Caco-2 (cell line): ENCODE data around the gene LMF1. TPM values are rescaled to one million over a fixed set of nuclear protein-coding genes. Genes with fewer than 3 reads are reported as not detected.

Experiments
- BruUV-seq: library from RNA; stranded (reverse); fragments of 400-500 nt; replicated peaks from 2 replicates; lab custom pipeline; 2021; lab: Mats Ljungman, UMichigan
- CTCF ChIA-PET: fragments of 300-600 bp; sonication (Branson Sonifier 250); formaldehyde crosslinking; loops from one replicate; lab custom pipeline; 2022; ENCODE audit warnings: antibody characterized with exemption; lab: Charles Lee
- POLR2A ChIA-PET: fragments of 300-600 bp; sonication (Branson Sonifier 250); formaldehyde crosslinking; loops from one replicate; lab custom pipeline; 2022; ENCODE audit warnings: antibody characterized with exemption; lab: Charles Lee
- DNase-seq, 2 experiments: peaks; one replicate each; pipeline versions ENCODE4 v3.0.0 to v3.0.0-alpha.2; 2020 to 2022
- H3K27me3 ChIP-seq: replicated peaks from 2 replicates; pipeline ENCODE4 v1.6.0; 2011; ENCODE audit warnings: low read length; ENCODE audit not compliant: control insufficient read depth, insufficient read depth
- H3K36me3 ChIP-seq: 2 replicates; pipeline ENCODE4 v1.5.1; 2011; ENCODE audit warnings: low read length; ENCODE audit not compliant: control insufficient read depth, insufficient read depth
- H3K4me1 ChIP-seq: fragments of 250-450 bp; sonication (Bioruptor Pico); 2 replicates; pipeline ENCODE4 v1.5.1; 2020; ENCODE audit warnings: mild to moderate bottlenecking
- H3K4me3 ChIP-seq: 2 replicates; pipeline ENCODE4 v1.5.1; 2011; ENCODE audit warnings: low read depth, mild to moderate bottlenecking, control low read depth, low read length
- H3K9me3 ChIP-seq: fragments of 250-450 bp; sonication (Bioruptor Pico); 2 replicates; pipeline ENCODE4 v1.5.1; 2020; ENCODE audit warnings: mild to moderate bottlenecking, moderate library complexity
- H3K27ac Mint-ChIP-seq: one replicate; pipeline ENCODE4 v1.8.0; 2022; ENCODE audit warnings: mixed read lengths; ENCODE audit not compliant: unreplicated experiment
- H3K27me3 Mint-ChIP-seq: one replicate; pipeline ENCODE4 v1.8.0; 2022; ENCODE audit warnings: mixed read lengths; ENCODE audit not compliant: insufficient read depth, unreplicated experiment
- H3K36me3 Mint-ChIP-seq: one replicate; pipeline ENCODE4 v1.8.0; 2022; ENCODE audit warnings: mild to moderate bottlenecking, mixed read lengths; ENCODE audit not compliant: insufficient read depth, unreplicated experiment
- H3K4me1 Mint-ChIP-seq: one replicate; pipeline ENCODE4 v1.8.0; 2022; ENCODE audit warnings: low read depth, mixed read lengths; ENCODE audit not compliant: unreplicated experiment
- H3K4me3 Mint-ChIP-seq: one replicate; pipeline ENCODE4 v1.8.0; 2022; ENCODE audit warnings: mild to moderate bottlenecking, moderate library complexity, mixed read lengths; ENCODE audit not compliant: unreplicated experiment
- H3K9me3 Mint-ChIP-seq: one replicate; pipeline ENCODE4 v1.8.0; 2022; ENCODE audit warnings: mixed read lengths; ENCODE audit not compliant: unreplicated experiment
- intact Hi-C: fragments of 100-400 bp; cut with micrococcal nuclease; formaldehyde crosslinking; loops from one replicate; pipeline ENCODE4 v1.10.0; 2022; ENCODE audit not compliant: unreplicated experiment
- total RNA-seq: library from RNA; stranded (reverse); gene quantifications from 2 replicates; pipeline ENCODE4 v1.2.3, GENCODE V29; 2022
- TF ChIP-seq, protein P1 (sequence below), 2 experiments: fragments of 200-600 bp in 1 of 2; IDR thresholded peaks; 1 replicate in 1 of 2; 2 replicates in 1 of 2; pipeline versions ENCODE4 v1.5.1 to v1.8.0; 2011 to 2022; ENCODE audit warnings: antibody characterized with exemption in 1 of 2, control low read depth in 1 of 2, inconsistent platforms in 1 of 2, low read depth in 1 of 2, low read length in 1 of 2, mild to moderate bottlenecking in 1 of 2, moderate library complexity in 1 of 2; ENCODE audit not compliant: insufficient read depth in 1 of 2, severe bottlenecking in 1 of 2, unreplicated experiment in 1 of 2

The LMF1 gene
- total RNA-seq, 1 experiment from 2014 or later: 12.3 TPM

DNA sequence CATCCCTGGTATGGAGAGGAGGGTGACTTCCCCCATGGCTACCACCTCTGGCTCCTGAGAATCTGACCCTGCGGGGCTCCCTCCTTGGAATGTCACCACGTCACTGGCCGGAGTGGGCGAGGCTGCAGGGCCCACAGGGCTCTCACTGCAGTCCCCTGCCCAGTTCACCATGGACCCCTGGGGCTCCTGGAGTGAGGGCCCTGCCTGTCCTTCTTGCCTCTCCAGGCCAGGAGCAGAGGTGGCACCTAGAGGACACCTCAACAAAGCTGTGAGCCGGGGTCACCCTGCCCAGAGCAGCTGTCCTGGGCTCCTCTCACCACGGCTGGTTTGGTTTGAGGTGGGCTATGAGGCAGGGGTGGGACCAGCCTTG lies 102.4 kb downstream of the LMF1 start:
- Histone ChIP-seq H3K4me1 (no peaks in the 10 kb centered on the region), H3K9me3 (no peaks in the 10 kb centered on the region), H3K27me3 (no peaks in the 10 kb centered on the region), H3K4me3 (no peak overlapping the region), H3K36me3 (no peaks in the 10 kb centered on the region)
- ChIA-PET CTCF (no interaction called here), POLR2A (no interaction called here)
- no peaks in the 10 kb centered on the region for H3K36me3 Mint-ChIP-seq
- no peak overlapping the region for H3K27ac Mint-ChIP-seq
- H3K4me1 Mint-ChIP-seq: no peaks in the 10 kb centered on the region
- no peaks in the 10 kb centered on the region for H3K9me3 Mint-ChIP-seq
- TF ChIP-seq, protein P1, sequence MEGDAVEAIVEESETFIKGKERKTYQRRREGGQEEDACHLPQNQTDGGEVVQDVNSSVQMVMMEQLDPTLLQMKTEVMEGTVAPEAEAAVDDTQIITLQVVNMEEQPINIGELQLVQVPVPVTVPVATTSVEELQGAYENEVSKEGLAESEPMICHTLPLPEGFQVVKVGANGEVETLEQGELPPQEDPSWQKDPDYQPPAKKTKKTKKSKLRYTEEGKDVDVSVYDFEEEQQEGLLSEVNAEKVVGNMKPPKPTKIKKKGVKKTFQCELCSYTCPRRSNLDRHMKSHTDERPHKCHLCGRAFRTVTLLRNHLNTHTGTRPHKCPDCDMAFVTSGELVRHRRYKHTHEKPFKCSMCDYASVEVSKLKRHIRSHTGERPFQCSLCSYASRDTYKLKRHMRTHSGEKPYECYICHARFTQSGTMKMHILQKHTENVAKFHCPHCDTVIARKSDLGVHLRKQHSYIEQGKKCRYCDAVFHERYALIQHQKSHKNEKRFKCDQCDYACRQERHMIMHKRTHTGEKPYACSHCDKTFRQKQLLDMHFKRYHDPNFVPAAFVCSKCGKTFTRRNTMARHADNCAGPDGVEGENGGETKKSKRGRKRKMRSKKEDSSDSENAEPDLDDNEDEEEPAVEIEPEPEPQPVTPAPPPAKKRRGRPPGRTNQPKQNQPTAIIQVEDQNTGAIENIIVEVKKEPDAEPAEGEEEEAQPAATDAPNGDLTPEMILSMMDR (IDR thresholded peaks at IDR 0.05; ENCODE audit: insufficient read depth in 1 of 2, low read depth in 1 of 2, low read length in 1 of 2, severe bottlenecking in 1 of 2, unreplicated experiment in 1 of 2): no peak
- no peak overlapping the region for H3K4me3 Mint-ChIP-seq
- DNase-seq: no peak
- intact Hi-C loops: no loop called here
- H3K27me3 Mint-ChIP-seq: peaks cover 6% of the 10 kb centered on the region
- BruUV-seq: no TSS peak

DNA sequence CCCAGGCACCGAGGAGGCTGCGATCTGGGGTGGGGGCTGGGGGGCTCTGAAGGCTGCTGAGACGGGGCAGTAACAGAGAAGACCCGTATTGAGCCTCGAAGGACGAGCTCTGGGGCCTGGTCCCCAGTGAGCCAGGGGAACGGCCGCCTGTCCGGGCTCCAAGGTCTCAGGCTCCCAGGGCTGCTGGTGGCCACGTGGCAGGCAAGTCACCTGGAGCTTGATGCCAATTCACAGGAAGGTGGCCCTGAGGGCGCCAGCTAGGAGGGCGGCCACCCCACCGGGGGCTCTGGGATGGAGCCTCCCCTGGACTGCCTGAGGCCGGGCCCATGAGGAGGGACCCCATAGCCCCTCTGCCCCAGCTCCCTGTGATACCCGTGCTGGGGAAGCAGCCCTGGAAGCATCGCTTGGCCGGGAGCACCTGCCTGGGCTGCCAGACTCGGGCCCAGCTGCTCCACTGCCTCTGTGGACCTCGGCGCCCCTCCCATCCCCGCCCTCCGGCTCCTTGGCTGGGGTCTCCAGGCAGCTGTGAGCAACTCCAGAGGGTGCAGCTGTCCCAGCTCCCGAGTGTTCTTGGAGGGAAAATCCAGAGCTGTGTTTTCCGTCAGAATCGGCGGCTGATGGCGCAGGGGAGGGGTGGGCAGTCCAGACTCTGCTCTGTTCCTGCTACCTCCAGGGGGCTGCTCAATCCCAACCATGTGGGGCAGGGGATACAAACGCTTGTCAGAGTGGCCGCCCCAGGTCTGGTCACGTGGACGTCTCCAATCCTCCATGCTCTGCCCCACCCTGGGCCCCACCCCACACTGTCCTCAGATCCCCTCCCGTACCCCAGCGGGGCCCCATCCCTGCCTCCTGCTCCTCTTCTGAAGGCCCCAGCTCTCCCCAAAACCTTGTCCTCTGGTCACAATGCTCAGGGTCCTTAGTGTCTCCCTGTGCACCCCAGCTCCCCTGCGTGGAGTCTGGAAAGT lies 103.1 kb downstream of the LMF1 start:
- no peaks in the 10 kb centered on the region for H3K9me3 Mint-ChIP-seq
- Histone ChIP-seq H3K27me3 (no peaks in the 10 kb centered on the region), H3K4me1 (no peaks in the 10 kb centered on the region), H3K4me3 (no peak overlapping the region), H3K9me3 (no peaks in the 10 kb centered on the region), H3K36me3 (no peaks in the 10 kb centered on the region)
- H3K4me3 Mint-ChIP-seq: no peak overlapping the region
- BruUV-seq: no TSS peak
- no peak overlapping the region for H3K27ac Mint-ChIP-seq
- no peaks in the 10 kb centered on the region for H3K36me3 Mint-ChIP-seq
- ChIA-PET POLR2A (no interaction called here), CTCF (no interaction called here)
- H3K27me3 Mint-ChIP-seq: peaks cover 6% of the 10 kb centered on the region
- TF ChIP-seq, protein P1 (IDR thresholded peaks at IDR 0.05; ENCODE audit: insufficient read depth in 1 of 2, low read depth in 1 of 2, low read length in 1 of 2, severe bottlenecking in 1 of 2, unreplicated experiment in 1 of 2): no peak
- intact Hi-C loops: no loop called here
- H3K4me1 Mint-ChIP-seq: no peaks in the 10 kb centered on the region
- DNase-seq: no peak

DNA sequence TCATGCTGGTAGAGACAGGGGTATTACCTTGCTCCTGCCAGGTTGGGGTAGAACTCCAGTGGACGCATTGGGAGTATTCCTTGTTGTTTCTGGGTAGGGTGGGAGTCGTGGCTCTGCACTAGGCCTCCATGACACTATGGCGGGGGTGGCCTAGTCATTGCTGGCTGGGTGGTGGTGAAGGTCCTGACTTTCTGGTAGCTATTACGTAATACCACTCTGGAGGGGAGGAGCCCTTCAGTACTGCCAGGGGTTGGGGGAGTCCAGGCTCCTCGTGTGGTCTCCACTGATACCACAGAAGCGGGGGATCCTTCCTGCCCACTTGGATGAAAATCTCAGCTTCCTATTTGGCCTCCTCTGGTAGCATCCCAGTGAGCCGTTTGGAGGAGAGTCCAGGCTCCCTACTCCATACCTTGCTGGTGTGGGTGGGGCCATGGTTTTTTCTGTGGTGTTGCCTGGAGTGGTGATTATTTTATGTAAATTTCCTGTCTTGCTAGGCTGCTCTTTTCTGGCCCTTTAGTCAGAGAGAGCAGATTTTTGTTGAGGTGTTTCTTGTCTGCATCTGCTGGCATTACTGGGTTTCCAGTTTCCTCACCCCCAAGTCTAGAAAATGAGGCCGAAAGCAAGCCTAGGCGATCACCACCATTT lies 104.4 kb downstream of the LMF1 start:
- no peaks in the 10 kb centered on the region for H3K4me1 ChIP-seq
- no peaks in the 10 kb centered on the region for H3K27me3 ChIP-seq
- Mint-ChIP-seq H3K27me3 (peaks cover 6% of the 10 kb centered on the region), H3K9me3 (no peaks in the 10 kb centered on the region), H3K4me1 (no peaks in the 10 kb centered on the region), H3K27ac (no peak overlapping the region), H3K36me3 (no peaks in the 10 kb centered on the region), H3K4me3 (no peak overlapping the region)
- H3K4me3 ChIP-seq: no peak overlapping the region
- no peaks in the 10 kb centered on the region for H3K9me3 ChIP-seq
- POLR2A ChIA-PET: no interaction called here
- no peaks in the 10 kb centered on the region for H3K36me3 ChIP-seq
- intact Hi-C loops: no loop called here
- DNase-seq: no peak
- no TSS peak for BruUV-seq
- TF ChIP-seq, protein P1 (IDR thresholded peaks at IDR 0.05; ENCODE audit: insufficient read depth in 1 of 2, low read depth in 1 of 2, low read length in 1 of 2, severe bottlenecking in 1 of 2, unreplicated experiment in 1 of 2): no peak
- CTCF ChIA-PET: no interaction called here
